Measurements from ENCODE around the gene CCDC66. TPM values are rescaled to one million over a fixed set of nuclear protein-coding genes. Genes with fewer than 3 reads are reported as not detected.

Gene CCDC66
- total RNA-seq, 1 experiment from 2014 or later = 32.0 TPM

DNA sequence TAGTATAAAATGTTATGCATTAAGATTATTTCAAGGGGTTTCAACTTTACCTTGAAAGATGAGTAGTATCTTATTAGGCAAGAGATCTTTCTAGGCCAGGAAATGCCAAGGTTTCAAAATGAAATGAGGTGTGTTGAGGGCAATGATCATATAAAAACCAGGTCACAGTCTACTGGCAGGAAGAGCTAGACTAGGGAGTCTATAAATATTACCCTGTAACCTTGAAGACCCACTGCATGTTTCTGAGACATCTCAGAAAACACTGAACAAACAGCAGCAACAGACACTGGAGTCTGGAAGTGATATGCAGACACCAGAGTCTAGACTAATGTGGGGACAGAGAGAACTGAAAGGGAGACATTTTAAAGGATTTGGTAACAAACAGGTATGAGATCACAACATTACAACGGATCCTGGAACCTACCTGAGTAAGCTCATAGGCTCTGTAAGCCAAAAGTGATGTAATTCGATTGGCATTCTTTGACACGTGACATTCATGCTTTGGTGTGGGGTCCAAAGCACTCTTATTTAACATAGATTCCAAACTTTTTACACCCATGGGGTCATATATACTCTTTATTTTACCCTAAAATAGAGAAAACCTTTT, 111.1 kb downstream of the CCDC66 start:
- TF ChIP-seq, protein P1, sequence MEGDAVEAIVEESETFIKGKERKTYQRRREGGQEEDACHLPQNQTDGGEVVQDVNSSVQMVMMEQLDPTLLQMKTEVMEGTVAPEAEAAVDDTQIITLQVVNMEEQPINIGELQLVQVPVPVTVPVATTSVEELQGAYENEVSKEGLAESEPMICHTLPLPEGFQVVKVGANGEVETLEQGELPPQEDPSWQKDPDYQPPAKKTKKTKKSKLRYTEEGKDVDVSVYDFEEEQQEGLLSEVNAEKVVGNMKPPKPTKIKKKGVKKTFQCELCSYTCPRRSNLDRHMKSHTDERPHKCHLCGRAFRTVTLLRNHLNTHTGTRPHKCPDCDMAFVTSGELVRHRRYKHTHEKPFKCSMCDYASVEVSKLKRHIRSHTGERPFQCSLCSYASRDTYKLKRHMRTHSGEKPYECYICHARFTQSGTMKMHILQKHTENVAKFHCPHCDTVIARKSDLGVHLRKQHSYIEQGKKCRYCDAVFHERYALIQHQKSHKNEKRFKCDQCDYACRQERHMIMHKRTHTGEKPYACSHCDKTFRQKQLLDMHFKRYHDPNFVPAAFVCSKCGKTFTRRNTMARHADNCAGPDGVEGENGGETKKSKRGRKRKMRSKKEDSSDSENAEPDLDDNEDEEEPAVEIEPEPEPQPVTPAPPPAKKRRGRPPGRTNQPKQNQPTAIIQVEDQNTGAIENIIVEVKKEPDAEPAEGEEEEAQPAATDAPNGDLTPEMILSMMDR (conservative IDR thresholded peaks at IDR 0.05) = no peak
- Histone ChIP-seq H4K8ac (replicated peaks; ENCODE audit: insufficient read length, low read depth, low read length) (no peak overlapping the region), H3K27ac (ENCODE audit: insufficient read length, low read depth, low read length) (no peak overlapping the region), H3K18ac (ENCODE audit: insufficient read length, low read depth, low read length) (no peak overlapping the region), H2BK20ac (ENCODE audit: low read depth, low read length, poor library complexity, severe bottlenecking) (no peak overlapping the region), H3K14ac (ENCODE audit: insufficient read depth, low read length) (no peak overlapping the region), H3T11ph (ENCODE audit: low read length) (no peak overlapping the region), H3K4ac (ENCODE audit: low read depth, low read length) (no peak overlapping the region), H2AFZ (ENCODE audit: low read length) (no peak overlapping the region), H4K91ac (ENCODE audit: insufficient read length, low read depth, low read length) (no peak overlapping the region), H2BK15ac (ENCODE audit: low read depth, low read length) (no peak overlapping the region), H2AK5ac (ENCODE audit: insufficient read length, low read length) (no peak overlapping the region), H4K5ac (ENCODE audit: insufficient read length, low read depth, low read length) (no peak overlapping the region), H3K27me3 (ENCODE audit: insufficient read depth, low read length) (no peaks in the 10 kb centered on the region), H3K79me1 (ENCODE audit: insufficient read depth, low read depth, low read length, poor library complexity, severe bottlenecking) (no peaks in the 10 kb centered on the region), H2BK120ac (ENCODE audit: low read depth, low read length, poor library complexity, severe bottlenecking) (no peak overlapping the region), H3K9me3 (ENCODE audit: control insufficient read depth, low read depth, low read length) (no peaks in the 10 kb centered on the region), H3K23me2 (ENCODE audit: insufficient read length, low read depth, low read length, poor library complexity, severe bottlenecking) (no peaks in the 10 kb centered on the region), H3K79me2 (ENCODE audit: insufficient read depth, low read length) (no peaks in the 10 kb centered on the region), H3K4me1 (ENCODE audit: insufficient read depth, low read length) (no peaks in the 10 kb centered on the region), H3K23ac (ENCODE audit: insufficient read length, low read depth, low read length) (no peak overlapping the region), H3K4me2 (ENCODE audit: insufficient read depth, insufficient read length, low read length) (no peak overlapping the region), H3K56ac (ENCODE audit: insufficient read length, low read depth, low read length) (no peak overlapping the region), H4K20me1 (ENCODE audit: control insufficient read depth, insufficient read depth, insufficient read length) (no peaks in the 10 kb centered on the region), H3K9ac (ENCODE audit: extremely low read depth, insufficient read length, low read length) (no peak overlapping the region), H2BK12ac (ENCODE audit: insufficient read length, low read depth, low read length) (no peak overlapping the region), H2BK5ac (ENCODE audit: insufficient read length, low read length) (no peak overlapping the region)
- H3K9me3 Mint-ChIP-seq = no peaks in the 10 kb centered on the region
- WGBS (ENCODE audit: extremely low coverage, insufficient read length, low lambda C conversion rate) = no CpG with 5 or more reads among the region's 3 CpGs
- H3K27me3 Mint-ChIP-seq (ENCODE audit: low read depth) = no peaks in the 10 kb centered on the region
- H3K4me3 Mint-ChIP-seq = no peak overlapping the region
- H3K36me3 Mint-ChIP-seq (ENCODE audit: insufficient read depth in 1 of 3, low read depth in 3 of 3) = peaks cover 45 to 86% (median 78%) of the 10 kb centered on the region in 3 experiments; a peak in 6 of 7 replicates
- H3K27ac Mint-ChIP-seq = no peak overlapping the region
- DNase-seq = no peak
- no peaks in the 10 kb centered on the region for H3K4me1 Mint-ChIP-seq

Other genes starting within 250 kb of the CCDC66 start
- 15.4 and 15.5 TPM in 2 replicates for gene ERC2, start 88.7 kb upstream of the CCDC66 start, total RNA-seq (2021)
- gene TASOR, start 126.1 kb downstream of the CCDC66 start, total RNA-seq (2021) = 37.2 and 37.6 TPM in 2 replicates
- 4.4 and 5.7 TPM in 2 replicates for gene ARHGEF3, start 244.8 kb downstream of the CCDC66 start, total RNA-seq (2021)

Measured in H9 (cell line).